IgD-negative memory B cell (primary cell): ENCODE data around the gene ATP6AP1. TPM values are rescaled to one million over a fixed set of nuclear protein-coding genes. Genes with fewer than 3 reads are reported as not detected.
A peak's percentile ranks its signal among the peaks of the same experiment; 100 is the strongest.

Experiments used
- H3K27ac Mint-ChIP-seq, 3 donors: one replicate each; pipeline ENCODE4 v1.8.0; 2020 to 2022; ENCODE audit warnings: mild to moderate bottlenecking in 3 of 3, mixed read lengths in 3 of 3, moderate library complexity in 1 of 3
- H3K27me3 Mint-ChIP-seq: one replicate; pipeline ENCODE4 v1.8.0; 2021; ENCODE audit warnings: mixed read lengths
- H3K36me3 Mint-ChIP-seq: one replicate; pipeline ENCODE4 v1.8.0; 2020; ENCODE audit warnings: mild to moderate bottlenecking, mixed read lengths
- H3K4me1 Mint-ChIP-seq, 3 donors: one replicate each; pipeline ENCODE4 v1.8.0; 2020 to 2022; ENCODE audit warnings: mixed read lengths in 3 of 3, mild to moderate bottlenecking in 1 of 3
- H3K4me3 Mint-ChIP-seq, 4 donors: one replicate each; pipeline ENCODE4 v1.8.0; 2020 to 2022; ENCODE audit warnings: mild to moderate bottlenecking in 4 of 4, mixed read lengths in 4 of 4, moderate library complexity in 3 of 4
- H3K9me3 Mint-ChIP-seq, 3 donors: one replicate each; pipeline ENCODE4 v1.8.0; 2020 to 2021; ENCODE audit warnings: mixed read lengths in 3 of 3, mild to moderate bottlenecking in 1 of 3
- polyA plus RNA-seq: library from polyadenylated mRNA; unstranded; fragments of 300-500 nt; fragmentation: Illumina TruSeq; gene quantifications from one replicate; pipeline ENCODE4 v1.2.3, GENCODE V29; 2021

Gene ATP6AP1
- polyA plus RNA-seq, 1 donor from 2014 or later = 93.9 TPM

- H3K4me3 Mint-ChIP-seq = peak overlapping the region in 1 of 4 donors; percentile 29
- H3K9me3 Mint-ChIP-seq = no peaks in the 10 kb centered on the region
These were observed 23.8 kb upstream of the ATP6AP1 start for GRCh38 chrX:154404625-154405192.

GRCh38 chrX:154408659-154409221 lies 19.7 kb upstream of the ATP6AP1 start:
- Mint-ChIP-seq H3K27me3 (no peaks in the 10 kb centered on the region), H3K9me3 (no peaks in the 10 kb centered on the region), H3K27ac (peak overlapping the region in 2 of 3 donors; percentile 53 to 86), H3K4me3 (peak overlapping the region; percentile 75 to 85 (median 80)), H3K36me3 (peaks cover 2% of the 10 kb centered on the region), H3K4me1 (peaks cover 8 to 10% (median 9%) of the 10 kb centered on the region in 3 donors)

More at GRCh38 chrX:154404625-154405192, 23.8 kb upstream of the ATP6AP1 start:
- H3K27ac Mint-ChIP-seq = no peak overlapping the region
- peaks cover 2 to 9% (median 9%) of the 10 kb centered on the region in 3 donors for H3K4me1 Mint-ChIP-seq
- H3K36me3 Mint-ChIP-seq = peaks cover under 1% of the 10 kb centered on the region
- no peaks in the 10 kb centered on the region for H3K27me3 Mint-ChIP-seq

- H3K36me3 Mint-ChIP-seq = peaks cover 2% of the 10 kb centered on the region
- H3K27me3 Mint-ChIP-seq = no peaks in the 10 kb centered on the region
- H3K4me1 Mint-ChIP-seq = peaks cover 8 to 10% (median 9%) of the 10 kb centered on the region in 3 donors
- H3K9me3 Mint-ChIP-seq = no peaks in the 10 kb centered on the region
- peak within 1 kb of the TSS; percentile 75 to 85 (median 80) for H3K4me3 Mint-ChIP-seq
- H3K27ac Mint-ChIP-seq = peak within 1 kb of the TSS in 2 of 3 donors; percentile 53 to 86
These were observed 19.1 kb upstream of the ATP6AP1 start, which contains the start of gene DNASE1L1 for GRCh38 chrX:154409222-154409871. DNASE1L1 (minus strand) TSS chrX:154409254; CDS start chrX:154405568, 3,686 bp downstream.

- Mint-ChIP-seq H3K4me3 (peak overlapping the region; percentile 84 to 92 (median 88)), H3K36me3 (peaks cover 2% of the 10 kb centered on the region), H3K9me3 (no peaks in the 10 kb centered on the region), H3K27ac (peak overlapping the region; percentile 46 to 93 (median 83)), H3K4me1 (peaks cover 8 to 12% (median 9%) of the 10 kb centered on the region in 3 donors), H3K27me3 (no peaks in the 10 kb centered on the region)
These were observed 16.5 kb upstream of the ATP6AP1 start for GRCh38 chrX:154411981-154412340.

GRCh38 chrX:154412468-154412867 lies 16.0 kb upstream of the ATP6AP1 start:
- Mint-ChIP-seq H3K4me3 (peak overlapping the region; percentile 84 to 92 (median 88)), H3K4me1 (peaks cover 8 to 12% (median 9%) of the 10 kb centered on the region in 3 donors), H3K27ac (peak overlapping the region; percentile 5 to 93 (median 83)), H3K36me3 (peaks cover 2% of the 10 kb centered on the region), H3K27me3 (no peaks in the 10 kb centered on the region), H3K9me3 (no peaks in the 10 kb centered on the region)

GRCh38 chrX:154413142-154413541 lies 15.3 kb upstream of the ATP6AP1 start:
- Mint-ChIP-seq H3K4me1 (peaks cover 8 to 12% (median 9%) of the 10 kb centered on the region in 3 donors), H3K36me3 (peaks cover 2% of the 10 kb centered on the region), H3K27me3 (no peaks in the 10 kb centered on the region), H3K27ac (peak overlapping the region in 1 of 3 donors; percentile 93), H3K9me3 (no peaks in the 10 kb centered on the region), H3K4me3 (peak overlapping the region in 1 of 4 donors; percentile 84)

- peaks cover 2% of the 10 kb centered on the region for H3K36me3 Mint-ChIP-seq
- no peaks in the 10 kb centered on the region for H3K9me3 Mint-ChIP-seq
- H3K27ac Mint-ChIP-seq = no peak overlapping the region
- no peaks in the 10 kb centered on the region for H3K27me3 Mint-ChIP-seq
- peaks cover 4 to 6% (median 6%) of the 10 kb centered on the region in 3 donors for H3K4me1 Mint-ChIP-seq
- no peak overlapping the region for H3K4me3 Mint-ChIP-seq
These were observed 11.3 kb upstream of the ATP6AP1 start for GRCh38 chrX:154417157-154417556.

- Mint-ChIP-seq H3K9me3 (no peaks in the 10 kb centered on the region), H3K4me3 (no peak overlapping the region), H3K36me3 (no peaks in the 10 kb centered on the region), H3K4me1 (peaks cover 0 to 3% (median 2%) of the 10 kb centered on the region in 3 donors), H3K27me3 (no peaks in the 10 kb centered on the region), H3K27ac (peak overlapping the region in 2 of 3 donors; percentile 63 to 80)
These were observed 9.3 kb upstream of the ATP6AP1 start for GRCh38 chrX:154419189-154419588.

GRCh38 chrX:154419688-154420401 lies 8.6 kb upstream of the ATP6AP1 start:
- Mint-ChIP-seq H3K9me3 (no peaks in the 10 kb centered on the region), H3K36me3 (no peaks in the 10 kb centered on the region), H3K4me3 (no peak overlapping the region), H3K27ac (no peak overlapping the region), H3K27me3 (no peaks in the 10 kb centered on the region), H3K4me1 (peaks cover 0 to 3% (median 2%) of the 10 kb centered on the region in 3 donors)

- Mint-ChIP-seq H3K4me1 (peaks cover 0 to 3% (median 2%) of the 10 kb centered on the region in 3 donors), H3K36me3 (no peaks in the 10 kb centered on the region), H3K4me3 (no peak overlapping the region), H3K9me3 (no peaks in the 10 kb centered on the region), H3K27me3 (no peaks in the 10 kb centered on the region), H3K27ac (no peak overlapping the region)
These were observed 8.1 kb upstream of the ATP6AP1 start for GRCh38 chrX:154420402-154420756.

- H3K9me3 Mint-ChIP-seq = peaks cover 0 to 2% (median 0%) of the 10 kb centered on the region in 3 donors
- no peaks in the 10 kb centered on the region for H3K27me3 Mint-ChIP-seq
- H3K4me3 Mint-ChIP-seq = peak overlapping the region in 3 of 4 donors; percentile 21 to 33 (median 23)
- H3K36me3 Mint-ChIP-seq = no peaks in the 10 kb centered on the region
- peaks cover 7 to 16% (median 14%) of the 10 kb centered on the region in 3 donors for H3K4me1 Mint-ChIP-seq
- H3K27ac Mint-ChIP-seq = no peak overlapping the region
These were observed 1.3 kb upstream of the ATP6AP1 start for GRCh38 chrX:154426916-154427770.

GRCh38 chrX:154429711-154430110 lies 1.2 kb downstream of the ATP6AP1 start:
- H3K36me3 Mint-ChIP-seq = peaks cover 3% of the 10 kb centered on the region
- peaks cover 7 to 16% (median 14%) of the 10 kb centered on the region in 3 donors for H3K4me1 Mint-ChIP-seq
- peak overlapping the region in 1 of 3 donors; percentile 90 for H3K27ac Mint-ChIP-seq
- H3K27me3 Mint-ChIP-seq = no peaks in the 10 kb centered on the region
- peaks cover 0 to 2% (median 0%) of the 10 kb centered on the region in 3 donors for H3K9me3 Mint-ChIP-seq
- H3K4me3 Mint-ChIP-seq = peak overlapping the region; percentile 84 to 94 (median 90)

- H3K36me3 Mint-ChIP-seq = peaks cover 3% of the 10 kb centered on the region
- H3K4me1 Mint-ChIP-seq = peaks cover 7 to 16% (median 14%) of the 10 kb centered on the region in 3 donors
- H3K27ac Mint-ChIP-seq = peak overlapping the region in 2 of 3 donors; percentile 71 to 73
- peaks cover 0 to 2% (median 0%) of the 10 kb centered on the region in 3 donors for H3K9me3 Mint-ChIP-seq
- H3K27me3 Mint-ChIP-seq = no peaks in the 10 kb centered on the region
- peak overlapping the region in 1 of 4 donors; percentile 48 for H3K4me3 Mint-ChIP-seq
These were observed 2.0 kb downstream of the ATP6AP1 start for GRCh38 chrX:154430479-154430878.

GRCh38 chrX:154430916-154431315 lies 2.4 kb downstream of the ATP6AP1 start:
- Mint-ChIP-seq H3K27me3 (no peaks in the 10 kb centered on the region), H3K27ac (peak overlapping the region in 2 of 3 donors; percentile 71 to 73), H3K4me1 (peaks cover 7 to 16% (median 14%) of the 10 kb centered on the region in 3 donors), H3K4me3 (peak overlapping the region in 2 of 4 donors; percentile 2 to 48), H3K9me3 (peaks cover 0 to 2% (median 0%) of the 10 kb centered on the region in 3 donors), H3K36me3 (peaks cover 3% of the 10 kb centered on the region)
